ENCODE measurements around the gene HECTD3.

DNA sequence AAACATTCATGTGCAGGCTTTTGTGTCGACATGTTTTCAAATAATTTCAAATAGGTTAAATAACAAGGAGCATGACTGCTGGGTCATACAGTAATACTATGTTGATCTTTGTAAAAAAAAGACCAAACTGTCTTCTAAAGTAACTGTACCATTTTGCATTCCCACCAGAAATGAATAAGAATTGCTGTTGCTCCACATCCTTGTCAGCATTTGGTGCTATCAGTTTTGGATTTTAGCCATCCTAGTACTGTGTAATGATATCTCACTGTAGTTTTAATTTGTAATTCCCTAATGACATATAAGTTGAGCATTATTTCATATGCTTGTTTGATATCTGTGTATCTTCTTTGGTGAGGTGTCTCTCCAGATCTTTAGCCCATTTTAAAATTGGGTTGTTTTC is 12.5 kb upstream of the HECTD3 start:
- TF ChIP-seq, protein P1, sequence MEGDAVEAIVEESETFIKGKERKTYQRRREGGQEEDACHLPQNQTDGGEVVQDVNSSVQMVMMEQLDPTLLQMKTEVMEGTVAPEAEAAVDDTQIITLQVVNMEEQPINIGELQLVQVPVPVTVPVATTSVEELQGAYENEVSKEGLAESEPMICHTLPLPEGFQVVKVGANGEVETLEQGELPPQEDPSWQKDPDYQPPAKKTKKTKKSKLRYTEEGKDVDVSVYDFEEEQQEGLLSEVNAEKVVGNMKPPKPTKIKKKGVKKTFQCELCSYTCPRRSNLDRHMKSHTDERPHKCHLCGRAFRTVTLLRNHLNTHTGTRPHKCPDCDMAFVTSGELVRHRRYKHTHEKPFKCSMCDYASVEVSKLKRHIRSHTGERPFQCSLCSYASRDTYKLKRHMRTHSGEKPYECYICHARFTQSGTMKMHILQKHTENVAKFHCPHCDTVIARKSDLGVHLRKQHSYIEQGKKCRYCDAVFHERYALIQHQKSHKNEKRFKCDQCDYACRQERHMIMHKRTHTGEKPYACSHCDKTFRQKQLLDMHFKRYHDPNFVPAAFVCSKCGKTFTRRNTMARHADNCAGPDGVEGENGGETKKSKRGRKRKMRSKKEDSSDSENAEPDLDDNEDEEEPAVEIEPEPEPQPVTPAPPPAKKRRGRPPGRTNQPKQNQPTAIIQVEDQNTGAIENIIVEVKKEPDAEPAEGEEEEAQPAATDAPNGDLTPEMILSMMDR (conservative IDR thresholded peaks at IDR 0.05; ENCODE audit: low read depth, low read length): no peak
- TF ChIP-seq EZH2 (IDR thresholded peaks at IDR 0.05; ENCODE audit: borderline replicate concordance, low read depth, low read length, poor library complexity, severe bottlenecking): no peak

Data from A673 (cell line).